GM21390 (cell line): ENCODE results near the gene MRPL10.

Experiments used
- ATAC-seq: cut with Tn5 transposase; IDR thresholded peaks from one replicate; pipeline ENCODE4 v1.9.1; 2021; ENCODE audit not compliant: unreplicated experiment

The MRPL10 gene

DNA sequence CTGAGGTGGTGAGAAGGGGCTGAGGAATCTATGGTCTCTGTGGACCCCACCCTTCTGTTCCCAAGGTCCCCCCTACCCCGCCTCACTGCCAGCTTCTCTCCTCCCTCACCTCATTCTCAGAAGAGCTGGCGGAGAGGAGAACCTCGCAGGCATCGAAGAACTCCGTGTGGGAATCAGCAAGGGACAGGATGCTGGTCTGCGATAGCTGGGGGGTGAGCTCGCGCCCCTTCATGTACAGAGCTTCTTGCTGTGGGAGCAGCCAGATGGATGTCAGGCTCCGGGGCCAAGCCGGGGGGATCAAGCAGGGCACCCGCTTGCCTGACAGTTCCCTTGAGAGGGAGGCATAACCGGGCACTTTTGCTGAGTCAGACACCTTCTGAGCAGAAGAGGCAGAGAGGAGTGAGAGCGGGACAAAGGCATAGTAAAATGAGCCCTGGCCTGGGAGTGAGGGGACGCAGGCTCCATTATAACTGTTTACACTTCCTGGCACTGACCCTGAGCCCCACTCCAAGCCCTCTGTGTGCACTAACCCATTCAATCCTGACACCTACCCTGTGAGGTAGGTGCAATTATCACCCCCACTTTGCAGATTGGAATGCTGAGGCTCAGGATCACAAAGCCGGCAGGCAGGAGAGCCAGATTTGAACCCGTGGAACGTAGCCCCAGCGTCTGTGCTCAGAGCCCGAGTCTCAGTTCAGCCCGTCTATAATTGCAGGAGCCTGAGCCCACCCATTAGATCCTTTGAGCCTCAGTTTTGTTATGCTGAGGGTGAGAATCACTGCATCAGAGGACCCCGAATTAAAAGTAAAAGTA lies 16.0 kb downstream of the MRPL10 start:
- no peak for ATAC-seq

GRCh38 chr17:47813512-47814031 lies 17.8 kb downstream of the MRPL10 start:
- ATAC-seq, result no peak

- no peak for ATAC-seq
Measured at GRCh38 chr17:47813077-47813476, 18.3 kb downstream of the MRPL10 start.

- ATAC-seq, result no peak
Measured at GRCh38 chr17:47812146-47812920, 19.0 kb downstream of the MRPL10 start.

DNA sequence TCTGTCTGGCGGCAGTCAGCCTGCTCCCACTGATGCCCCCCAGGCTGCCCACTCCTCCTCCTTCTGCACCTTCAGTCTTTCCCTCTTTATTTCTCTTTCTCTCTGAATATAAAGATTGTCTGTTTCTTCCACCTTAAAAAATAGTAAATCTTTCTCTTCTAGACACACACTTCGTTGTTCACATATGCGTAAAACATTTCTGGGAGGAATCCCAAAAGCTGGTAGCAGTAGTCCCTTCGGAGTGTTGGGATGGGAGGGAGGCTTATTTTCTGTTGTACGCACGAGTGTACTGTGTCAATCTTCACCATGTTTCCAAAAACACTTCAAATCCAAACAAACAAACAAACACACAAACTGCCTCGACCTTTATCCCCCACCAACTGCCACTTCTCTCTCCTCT lies 19.6 kb downstream of the MRPL10 start:
- ATAC-seq, result no peak

DNA sequence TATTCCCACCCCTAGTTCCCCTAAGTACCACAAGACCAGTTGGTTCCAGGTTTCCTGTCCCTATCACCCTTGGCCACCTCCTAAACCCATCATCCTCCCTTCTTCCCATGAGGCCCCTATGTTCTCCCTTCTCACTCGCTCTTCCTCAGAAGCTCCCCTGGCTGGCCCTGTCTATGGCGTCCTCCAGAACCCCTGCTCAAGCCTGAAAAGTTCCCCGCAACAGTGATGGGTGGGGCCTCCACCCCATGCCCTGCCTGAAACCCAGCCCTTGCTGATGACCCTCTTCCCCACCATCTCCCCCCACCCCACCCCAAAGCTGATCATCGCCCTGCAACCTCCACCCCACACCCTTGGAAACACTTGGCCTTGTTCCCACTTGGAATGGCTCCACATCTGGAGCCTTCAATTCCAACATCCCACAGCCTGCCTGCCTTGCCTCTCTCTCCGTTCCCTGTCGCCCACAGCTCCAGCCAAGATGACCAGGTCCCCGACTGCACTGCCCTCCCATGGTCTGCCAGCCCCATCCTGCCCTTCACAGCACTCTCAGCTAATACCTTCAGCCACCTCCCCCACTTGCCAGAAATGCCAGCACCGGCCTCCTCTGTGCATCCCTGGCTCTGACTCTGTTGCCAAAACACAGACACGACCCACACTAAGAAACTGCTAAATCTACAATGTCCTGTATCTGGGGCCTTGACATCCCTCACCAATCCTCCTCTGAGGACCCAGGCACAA lies 20.3 kb downstream of the MRPL10 start:
- ATAC-seq, result no peak

GRCh38 chr17:47810200-47810821 lies 21.0 kb downstream of the MRPL10 start:
- no peak for ATAC-seq

DNA sequence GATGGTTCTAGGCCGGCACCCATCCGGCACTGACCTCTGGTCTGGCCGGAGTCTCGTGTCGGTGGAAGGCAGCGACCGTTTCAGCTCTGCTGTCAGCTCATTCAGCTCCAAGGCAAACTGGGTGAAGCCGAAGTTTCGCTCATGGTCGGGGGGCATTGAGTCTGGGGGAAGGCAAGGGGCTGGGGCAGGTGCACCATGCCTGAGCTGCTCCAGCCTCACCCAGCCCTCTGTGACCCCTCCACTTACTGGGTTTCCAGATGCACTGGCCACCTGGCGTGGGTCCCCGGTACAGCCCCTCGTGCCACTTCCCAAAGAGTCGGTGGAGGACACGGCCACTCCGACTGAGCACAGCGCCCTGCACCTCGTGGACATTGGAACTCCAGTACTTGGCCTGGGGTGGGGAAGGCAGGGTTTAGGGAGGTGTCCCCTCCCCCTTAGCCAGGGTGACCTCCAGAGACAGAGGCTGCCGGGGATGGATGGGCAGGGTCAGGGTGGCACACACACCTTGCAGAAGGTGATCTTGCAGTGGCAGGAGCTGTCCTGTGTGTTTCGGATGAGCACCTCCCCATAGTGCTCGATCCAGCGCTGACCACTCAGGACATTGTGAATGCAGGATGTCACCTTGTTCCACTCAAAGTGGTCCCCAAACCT lies 22.4 kb downstream of the MRPL10 start:
- ATAC-seq, result no peak

GRCh38 chr17:47808036-47808829 lies 23.1 kb downstream of the MRPL10 start:
- ATAC-seq, result no peak

DNA sequence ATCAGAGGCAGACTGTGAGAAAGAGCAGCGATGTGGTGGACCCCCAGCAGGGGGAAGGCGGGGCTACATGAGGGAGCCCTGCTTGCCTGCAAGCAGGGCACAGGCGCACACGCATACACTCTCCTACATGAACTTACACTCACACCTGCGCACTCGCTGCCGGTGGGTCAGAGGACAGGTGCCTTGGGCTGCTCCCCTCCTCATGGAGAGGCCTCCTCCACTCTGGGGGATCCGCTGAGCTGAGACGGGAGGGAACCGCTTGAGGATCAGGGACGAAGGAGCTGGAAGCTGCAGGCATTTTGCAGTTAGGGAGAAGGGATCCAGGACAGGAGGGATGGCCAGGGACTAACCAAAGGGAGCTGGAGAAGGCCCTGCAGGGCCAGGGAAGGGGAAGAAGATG lies 23.9 kb downstream of the MRPL10 start:
- no peak for ATAC-seq

GRCh38 chr17:47806913-47807255 lies 24.5 kb downstream of the MRPL10 start:
- no peak for ATAC-seq

- ATAC-seq, result no peak
Measured at GRCh38 chr17:47806026-47806912, 25.1 kb downstream of the MRPL10 start.

DNA sequence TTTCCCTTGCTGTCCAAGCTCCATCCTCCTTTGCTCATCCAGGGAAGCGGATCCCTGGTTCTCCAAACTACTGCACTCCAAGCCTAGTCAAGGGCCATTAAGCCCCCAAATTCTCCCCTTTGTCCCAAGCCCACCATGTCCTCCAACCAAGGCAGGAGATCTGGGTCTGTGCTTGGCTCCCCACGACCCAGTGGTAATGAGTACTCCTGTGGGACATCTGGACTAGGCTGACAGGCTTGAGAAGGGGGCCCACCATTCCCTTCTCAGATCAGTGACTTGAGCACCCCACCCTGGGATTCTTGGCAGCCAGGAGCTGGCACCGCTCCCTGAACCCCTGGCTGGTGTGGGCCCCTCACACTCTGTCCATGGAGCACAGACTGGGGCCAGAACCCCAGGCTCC lies 26.9 kb downstream of the MRPL10 start:
- ATAC-seq, result no peak

GRCh38 chr17:47803751-47804150 lies 27.6 kb downstream of the MRPL10 start:
- no peak for ATAC-seq

- no peak for ATAC-seq
Measured at GRCh38 chr17:47803201-47803600, 28.1 kb downstream of the MRPL10 start.

DNA sequence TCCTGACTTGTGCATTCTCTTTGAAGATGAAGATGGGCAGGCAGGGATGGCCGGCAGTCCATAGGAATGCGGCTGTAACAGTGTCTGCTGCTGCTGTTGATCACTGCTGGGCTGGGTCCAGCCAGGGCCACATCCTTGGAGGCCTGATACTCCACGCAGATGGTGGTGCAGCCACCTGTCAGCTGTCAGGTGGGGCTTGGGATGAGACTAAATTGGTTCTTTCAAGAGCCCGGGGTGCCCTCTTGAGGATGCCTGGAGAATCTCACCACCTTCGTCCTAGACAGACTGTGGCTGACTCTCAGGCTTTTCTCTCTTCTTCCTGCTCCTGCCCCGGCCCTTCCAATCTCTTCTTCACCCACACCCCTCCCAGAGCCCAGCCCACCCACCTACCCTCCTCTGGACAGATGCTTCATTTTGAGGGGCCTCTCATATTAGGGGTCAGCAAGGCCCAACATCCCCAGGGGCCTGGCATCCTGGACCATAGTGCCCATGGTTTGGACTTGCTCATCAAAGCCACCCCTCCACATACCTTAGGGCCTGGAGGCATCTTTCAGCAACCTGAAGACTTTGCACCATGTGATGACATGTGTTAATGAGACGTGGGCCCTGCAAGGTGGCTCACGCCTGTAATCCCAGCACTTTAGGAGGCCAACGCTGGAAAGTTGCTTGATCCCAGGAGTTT lies 28.9 kb downstream of the MRPL10 start:
- no peak for ATAC-seq

DNA sequence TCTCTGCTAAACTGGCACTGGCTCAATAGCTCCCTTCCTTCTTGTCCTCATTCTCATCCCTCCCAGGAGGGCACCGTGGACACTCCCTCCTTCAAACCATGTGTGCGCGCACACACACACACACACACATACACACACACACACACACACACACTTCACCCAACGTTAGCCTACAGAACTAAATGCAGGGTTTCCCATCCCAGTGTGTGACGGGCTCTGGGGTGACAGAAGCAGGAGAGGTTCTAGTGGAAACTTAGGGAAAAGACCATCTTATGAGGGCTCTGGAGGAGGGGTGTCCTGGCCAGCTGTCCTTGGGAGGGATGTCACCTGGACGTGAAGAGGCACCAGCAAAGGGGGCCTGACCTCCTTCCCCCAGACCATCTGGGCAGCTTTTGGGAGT lies 29.4 kb downstream of the MRPL10 start:
- ATAC-seq, result no peak

DNA sequence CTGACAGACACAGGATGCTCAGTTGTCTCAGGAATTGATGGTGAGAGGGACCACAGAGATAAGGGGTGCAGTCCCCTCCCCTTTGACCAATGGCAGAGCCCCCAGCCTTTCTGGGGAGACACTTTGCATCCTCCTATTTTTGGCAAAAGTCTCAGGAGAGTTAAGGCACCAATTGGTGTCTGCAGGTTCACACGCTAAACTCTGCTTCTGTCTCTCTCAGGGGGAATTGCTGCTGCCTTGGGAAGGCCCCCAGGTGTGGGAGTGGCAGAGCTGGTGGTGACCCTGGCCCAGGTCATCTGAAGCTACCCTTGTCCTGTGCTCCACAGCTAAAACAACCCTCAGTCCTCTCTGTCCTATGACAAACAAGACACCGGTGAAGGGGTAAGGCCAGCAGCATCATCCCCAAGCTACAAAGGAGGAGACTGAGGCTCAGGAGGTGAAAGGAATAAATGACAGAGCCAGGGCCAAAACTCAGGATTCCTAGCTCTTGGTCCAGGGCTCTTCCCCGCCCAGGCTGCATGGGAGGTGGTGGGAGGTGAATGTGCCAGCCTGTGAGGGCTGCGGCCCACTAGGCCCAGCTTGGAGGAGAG lies 30.1 kb downstream of the MRPL10 start:
- no peak for ATAC-seq
